Smooth muscle cell (in vitro differentiated cells): ENCODE results near the gene UROC1. TPM values are rescaled to one million over a fixed set of nuclear protein-coding genes. Genes with fewer than 3 reads are reported as not detected.

Experiments
- DNase-seq: peaks from one replicate; lab custom pipeline; 2025; ENCODE audit not compliant: unreplicated experiment; lab: John Stamatoyannopoulos, UW
- H2AFZ ChIP-seq: fragments of 200-600 bp; sonication (generic); 2 replicates; pipeline ENCODE4 v1.6.0; 2016; ENCODE audit warnings: antibody characterized with exemption, low read depth, mild to moderate bottlenecking
- H3F3A ChIP-seq: fragments of 200-600 bp; sonication (generic); 2 replicates; pipeline ENCODE4 v1.6.0; 2017; ENCODE audit warnings: antibody characterized with exemption, low read depth
- H3K27ac ChIP-seq: fragments of 200-600 bp; sonication (generic); 2 replicates; pipeline ENCODE4 v1.5.1; 2016; ENCODE audit warnings: low read depth, mild to moderate bottlenecking
- H3K27me3 ChIP-seq: fragments of 200-600 bp; sonication (generic); 2 replicates; pipeline ENCODE4 v1.6.1; 2016; ENCODE audit warnings: low read depth, mild to moderate bottlenecking
- H3K36me3 ChIP-seq: fragments of 200-600 bp; sonication (generic); 2 replicates; pipeline ENCODE4 v1.5.1; 2016; ENCODE audit warnings: low read depth
- H3K4me1 ChIP-seq: fragments of 200-600 bp; sonication (generic); 2 replicates; pipeline ENCODE4 v1.5.1; 2016; ENCODE audit warnings: low read depth
- H3K4me2 ChIP-seq: fragments of 200-600 bp; sonication (generic); 2 replicates; pipeline ENCODE4 v1.6.0; 2016; ENCODE audit warnings: mild to moderate bottlenecking
- H3K4me3 ChIP-seq: fragments of 200-600 bp; sonication (generic); 2 replicates; pipeline ENCODE4 v1.5.1; 2016; ENCODE audit warnings: mild to moderate bottlenecking
- H3K79me2 ChIP-seq: fragments of 200-600 bp; sonication (generic); 2 replicates; pipeline ENCODE4 v1.6.0; 2016; ENCODE audit warnings: low read depth, mild to moderate bottlenecking
- H3K9ac ChIP-seq: fragments of 200-600 bp; sonication (generic); 2 replicates; pipeline ENCODE4 v1.6.0; 2016; ENCODE audit warnings: low read depth
- H3K9me3 ChIP-seq: fragments of 200-600 bp; sonication (generic); replicated peaks from 2 replicates; pipeline ENCODE4 v1.5.1; 2016; ENCODE audit warnings: low read depth
- H4K20me1 ChIP-seq: fragments of 200-600 bp; sonication (generic); 2 replicates; pipeline ENCODE4 v1.6.0; 2016; ENCODE audit warnings: low read depth
- WGBS: methylation state at CpG from one replicate; pipeline ENCODE4 v1.1.7; 2016; ENCODE audit warnings: low lambda C conversion rate; 5-methylcytosine and 5-hydroxymethylcytosine counted together
- polyA plus RNA-seq: library from polyadenylated mRNA; unstranded; fragments of >200 nt; fragmentation: Nextera tagmentation; extraction: Ambion mirVana; gene quantifications from 2 replicates; pipeline ENCODE4 v1.2.1, GENCODE V29; 2016
- total RNA-seq: library from RNA; depleted of rRNA; stranded (reverse); fragments of >200 nt; gene quantifications from 2 replicates; pipeline ENCODE4 v1.2.3, GENCODE V29; 2014
- TF ChIP-seq, protein P1 (sequence below): fragments of 200-600 bp; sonication (generic); IDR thresholded peaks from 2 replicates; pipeline ENCODE4 v1.5.1; 2017; ENCODE audit warnings: borderline replicate concordance, mild to moderate bottlenecking, antibody characterized with exemption; ENCODE audit not compliant: insufficient read depth, poor library complexity, severe bottlenecking

The UROC1 gene
- total and polyA plus RNA-seq, 2 experiments from 2014 or later = not detected

DNA sequence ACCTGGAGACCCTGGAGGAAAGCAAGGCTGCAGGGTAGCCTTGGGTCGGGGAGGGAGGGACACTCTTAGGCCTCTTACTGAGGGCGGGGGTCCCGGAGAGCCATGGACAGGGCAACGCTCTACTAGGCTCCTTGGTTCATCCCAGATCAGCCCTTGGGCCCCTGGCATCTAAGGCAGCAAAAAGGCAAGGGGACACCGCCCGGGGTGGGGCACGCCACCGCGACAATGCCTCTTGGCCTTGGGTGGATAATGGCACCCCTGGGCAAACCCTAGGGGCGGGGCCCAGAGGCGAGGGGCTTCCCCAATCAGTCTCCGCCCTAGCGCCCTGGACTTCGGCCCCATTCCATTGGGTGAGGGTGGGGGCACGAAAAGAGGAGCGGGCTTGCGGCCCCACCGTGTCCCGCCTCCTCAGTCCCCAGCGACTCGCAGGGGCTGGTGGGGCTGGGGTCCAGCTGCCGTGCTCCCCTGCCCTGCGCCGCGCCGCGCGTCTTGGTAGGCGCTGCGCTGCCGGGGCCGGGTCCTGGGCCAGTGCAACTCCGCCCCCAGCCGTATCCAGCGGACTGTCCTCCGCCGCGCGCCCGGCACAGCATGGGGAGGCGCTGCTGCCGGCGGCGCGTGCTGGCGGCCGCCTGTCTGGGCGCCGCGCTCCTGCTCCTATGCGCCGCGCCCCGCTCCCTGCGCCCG lies 6.3 kb upstream of the UROC1 start, which contains the start of gene CHST13:
Gene CHST13 (plus strand): TSS at position 411 of the 684 bp plus-strand sequence. CDS start 178 bp downstream, at position 589.
- Histone ChIP-seq H3K27ac (no peak within 1 kb of the TSS), H3K4me1 (no peaks in the 10 kb centered on the region), H3K36me3 (no peaks in the 10 kb centered on the region), H3F3A (no peaks in the 10 kb centered on the region), H2AFZ (no peak within 1 kb of the TSS), H3K27me3 (peaks cover 33% of the 10 kb centered on the region), H3K9ac (no peak within 1 kb of the TSS), H4K20me1 (no peaks in the 10 kb centered on the region), H3K4me3 (peak within 1 kb of the TSS; percentile 51), H3K79me2 (no peaks in the 10 kb centered on the region), H3K4me2 (peak within 1 kb of the TSS; percentile 92), H3K9me3 (no peaks in the 10 kb centered on the region)
- no peak for DNase-seq
- TF ChIP-seq, protein P1, sequence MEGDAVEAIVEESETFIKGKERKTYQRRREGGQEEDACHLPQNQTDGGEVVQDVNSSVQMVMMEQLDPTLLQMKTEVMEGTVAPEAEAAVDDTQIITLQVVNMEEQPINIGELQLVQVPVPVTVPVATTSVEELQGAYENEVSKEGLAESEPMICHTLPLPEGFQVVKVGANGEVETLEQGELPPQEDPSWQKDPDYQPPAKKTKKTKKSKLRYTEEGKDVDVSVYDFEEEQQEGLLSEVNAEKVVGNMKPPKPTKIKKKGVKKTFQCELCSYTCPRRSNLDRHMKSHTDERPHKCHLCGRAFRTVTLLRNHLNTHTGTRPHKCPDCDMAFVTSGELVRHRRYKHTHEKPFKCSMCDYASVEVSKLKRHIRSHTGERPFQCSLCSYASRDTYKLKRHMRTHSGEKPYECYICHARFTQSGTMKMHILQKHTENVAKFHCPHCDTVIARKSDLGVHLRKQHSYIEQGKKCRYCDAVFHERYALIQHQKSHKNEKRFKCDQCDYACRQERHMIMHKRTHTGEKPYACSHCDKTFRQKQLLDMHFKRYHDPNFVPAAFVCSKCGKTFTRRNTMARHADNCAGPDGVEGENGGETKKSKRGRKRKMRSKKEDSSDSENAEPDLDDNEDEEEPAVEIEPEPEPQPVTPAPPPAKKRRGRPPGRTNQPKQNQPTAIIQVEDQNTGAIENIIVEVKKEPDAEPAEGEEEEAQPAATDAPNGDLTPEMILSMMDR = no peak
- WGBS = 8% methylated on average over 45 of the region's 56 CpGs

DNA sequence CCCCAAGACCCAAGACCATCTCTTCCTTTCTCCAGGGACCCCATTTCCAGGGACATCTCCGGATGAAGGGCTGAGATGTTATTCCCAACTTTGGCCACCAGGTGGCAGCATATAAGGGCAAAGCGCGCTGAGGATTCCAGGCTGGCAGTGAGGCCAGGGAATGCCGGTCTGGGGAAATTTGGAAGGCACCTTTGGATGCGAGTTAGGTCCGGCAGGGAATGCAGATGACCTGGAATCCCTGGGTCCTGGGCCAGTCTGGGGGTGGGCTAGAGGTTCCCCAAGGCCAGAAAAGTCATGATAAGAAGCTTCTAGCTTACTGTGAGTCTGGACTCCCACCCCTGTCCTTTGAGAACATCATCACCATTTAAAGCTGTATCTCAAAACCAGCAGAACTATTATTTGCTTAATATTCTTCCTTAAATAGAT lies 4.8 kb upstream of the UROC1 start:
- H3K79me2 ChIP-seq = no peaks in the 10 kb centered on the region
- TF ChIP-seq, protein P1 = peak; percentile 96
- H3K4me3 ChIP-seq = no peak overlapping the region
- no peaks in the 10 kb centered on the region for H3K4me1 ChIP-seq
- no peak overlapping the region for H2AFZ ChIP-seq
- DNase-seq = peak; percentile 18
- H4K20me1 ChIP-seq = no peaks in the 10 kb centered on the region
- peaks cover 33% of the 10 kb centered on the region for H3K27me3 ChIP-seq
- no peak overlapping the region for H3K4me2 ChIP-seq
- no peaks in the 10 kb centered on the region for H3K36me3 ChIP-seq
- 3% methylated on average over 6 of the region's 6 CpGs for WGBS
- H3K9ac ChIP-seq = no peak overlapping the region
- no peak overlapping the region for H3K27ac ChIP-seq
- no peaks in the 10 kb centered on the region for H3K9me3 ChIP-seq
- no peaks in the 10 kb centered on the region for H3F3A ChIP-seq

DNA sequence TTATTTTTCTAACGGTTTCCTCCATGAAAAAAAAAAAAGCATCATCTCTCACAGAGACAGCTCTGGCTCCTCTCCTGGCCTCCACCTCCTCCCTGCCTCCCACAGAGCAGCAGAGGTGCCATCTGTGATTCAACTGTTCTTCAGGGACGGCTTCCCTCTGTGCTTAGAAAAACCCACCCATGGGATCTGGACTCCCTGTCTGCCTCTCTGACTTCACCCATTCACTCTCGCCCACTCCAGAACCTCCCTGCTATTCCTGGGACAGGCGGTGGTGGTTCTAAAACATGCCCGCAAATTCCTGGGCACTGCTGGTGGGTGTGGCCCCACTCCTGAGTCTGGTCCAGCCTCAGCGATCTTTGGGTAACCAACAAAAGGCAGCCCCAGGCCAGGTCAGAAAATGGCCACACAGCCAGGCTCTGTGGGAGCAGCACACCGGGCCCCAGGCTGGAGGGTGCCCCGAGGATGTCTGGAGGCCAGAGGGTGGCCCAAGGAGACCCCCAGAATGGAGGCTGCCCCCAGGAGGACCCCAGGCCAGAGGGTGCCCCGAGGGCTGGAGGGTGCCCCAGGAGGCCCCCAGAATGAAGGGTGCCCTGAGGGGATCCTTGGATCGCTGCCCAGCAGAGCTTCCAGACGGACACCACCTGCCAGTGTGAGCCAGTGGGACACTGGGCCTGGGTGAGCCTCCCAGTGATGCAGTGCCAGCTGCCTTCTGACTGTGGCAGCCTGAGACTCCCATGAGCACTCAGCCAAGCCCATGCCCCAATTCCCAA lies 3.7 kb upstream of the UROC1 start:
- Histone ChIP-seq H3K4me3 (no peak overlapping the region), H3K27me3 (peaks cover 33% of the 10 kb centered on the region), H3K36me3 (no peaks in the 10 kb centered on the region), H3K27ac (no peak overlapping the region), H3K9ac (no peak overlapping the region), H3K4me1 (no peaks in the 10 kb centered on the region), H4K20me1 (no peaks in the 10 kb centered on the region), H3K9me3 (no peaks in the 10 kb centered on the region), H3F3A (no peaks in the 10 kb centered on the region), H3K4me2 (no peak overlapping the region), H2AFZ (no peak overlapping the region), H3K79me2 (no peaks in the 10 kb centered on the region)
- no peak for DNase-seq
- TF ChIP-seq, protein P1 = no peak
- WGBS = 90% methylated on average over 11 of the region's 11 CpGs
